Uterus (tissue), 2 donors: ENCODE data around the gene RB1.

Experiments
- POLR2A ChIP-seq, 2 donors: fragments of 450-650 bp; IDR thresholded peaks; one replicate each; pipeline ENCODE4 v1.6.1; 2016; ENCODE audit warnings: antibody characterized with exemption in 2 of 2, mild to moderate bottlenecking in 1 of 2, moderate library complexity in 1 of 2
- TF ChIP-seq, protein P1 (sequence below), 4 experiments: fragments of 200-600 bp in 2 of 4; fragments of 450-650 bp in 2 of 4; sonication (generic) in 2 of 4; IDR thresholded peaks; one replicate each; pipeline ENCODE4 v1.5.1; 2016 to 2019; ENCODE audit warnings: antibody characterized with exemption in 4 of 4, mild to moderate bottlenecking in 2 of 4, moderate library complexity in 1 of 4

DNA sequence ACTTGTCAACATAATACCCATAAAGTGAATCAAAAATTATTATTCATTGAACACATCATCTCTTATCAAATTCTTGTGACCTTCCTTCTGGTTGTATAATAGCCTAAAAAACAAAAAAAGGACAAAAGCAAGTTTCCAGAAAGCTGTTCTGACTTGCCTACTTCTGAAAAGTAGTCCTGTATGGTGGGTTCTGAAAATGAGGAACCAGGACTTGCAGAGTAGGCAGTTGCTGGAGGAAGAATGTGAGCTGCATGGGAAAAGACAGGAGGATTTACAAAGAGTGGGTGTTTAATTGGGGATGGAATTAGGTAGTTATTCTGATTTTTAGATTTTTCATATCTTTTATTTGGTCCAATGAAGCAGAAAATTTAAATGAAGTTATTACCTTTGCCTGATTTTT is 172.7 kb downstream of the RB1 start:
- TF ChIP-seq, protein P1, sequence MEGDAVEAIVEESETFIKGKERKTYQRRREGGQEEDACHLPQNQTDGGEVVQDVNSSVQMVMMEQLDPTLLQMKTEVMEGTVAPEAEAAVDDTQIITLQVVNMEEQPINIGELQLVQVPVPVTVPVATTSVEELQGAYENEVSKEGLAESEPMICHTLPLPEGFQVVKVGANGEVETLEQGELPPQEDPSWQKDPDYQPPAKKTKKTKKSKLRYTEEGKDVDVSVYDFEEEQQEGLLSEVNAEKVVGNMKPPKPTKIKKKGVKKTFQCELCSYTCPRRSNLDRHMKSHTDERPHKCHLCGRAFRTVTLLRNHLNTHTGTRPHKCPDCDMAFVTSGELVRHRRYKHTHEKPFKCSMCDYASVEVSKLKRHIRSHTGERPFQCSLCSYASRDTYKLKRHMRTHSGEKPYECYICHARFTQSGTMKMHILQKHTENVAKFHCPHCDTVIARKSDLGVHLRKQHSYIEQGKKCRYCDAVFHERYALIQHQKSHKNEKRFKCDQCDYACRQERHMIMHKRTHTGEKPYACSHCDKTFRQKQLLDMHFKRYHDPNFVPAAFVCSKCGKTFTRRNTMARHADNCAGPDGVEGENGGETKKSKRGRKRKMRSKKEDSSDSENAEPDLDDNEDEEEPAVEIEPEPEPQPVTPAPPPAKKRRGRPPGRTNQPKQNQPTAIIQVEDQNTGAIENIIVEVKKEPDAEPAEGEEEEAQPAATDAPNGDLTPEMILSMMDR (IDR thresholded peaks at IDR 0.05): no peak
- no peak for TF ChIP-seq POLR2A (IDR thresholded peaks at IDR 0.05)
